MM.1S (cell line): ENCODE data around the gene LRP5.

ENCODE experiments used
- DNase-seq: peaks from one replicate; pipeline ENCODE4 v3.0.0-alpha.2; 2015
- H2AFZ ChIP-seq: fragments of 300-600 bp; sonication (generic); 2 replicates; pipeline ENCODE4 v1.6.0; 2016; ENCODE audit warnings: antibody characterized with exemption, low read length
- H3F3A ChIP-seq: fragments of 300-600 bp; sonication (generic); 2 replicates; pipeline ENCODE4 v1.6.1; 2016; ENCODE audit warnings: mild to moderate bottlenecking, antibody characterized with exemption, low read length, moderate library complexity, mixed read lengths; ENCODE audit not compliant: insufficient read depth
- H3K27ac ChIP-seq: fragments of 300-600 bp; sonication (generic); 2 replicates; pipeline ENCODE4 v1.5.1; 2016; ENCODE audit warnings: mild to moderate bottlenecking, low read length
- H3K27me3 ChIP-seq: fragments of 300-600 bp; sonication (generic); replicated peaks from 2 replicates; pipeline ENCODE4 v1.6.0; 2016; ENCODE audit warnings: low read length; ENCODE audit not compliant: insufficient read depth
- H3K36me3 ChIP-seq: fragments of 300-600 bp; sonication (generic); replicated peaks from 2 replicates; pipeline ENCODE4 v1.6.1; 2016; ENCODE audit warnings: mild to moderate bottlenecking, low read length, mixed read lengths; ENCODE audit not compliant: insufficient read depth
- H3K4me1 ChIP-seq: fragments of 300-600 bp; sonication (generic); 2 replicates; pipeline ENCODE4 v1.6.1; 2016; ENCODE audit warnings: low read length, mixed read lengths
- H3K4me2 ChIP-seq: fragments of 300-600 bp; sonication (generic); 2 replicates; pipeline ENCODE4 v1.6.0; 2016; ENCODE audit warnings: low read depth, low read length
- H3K4me3 ChIP-seq: fragments of 300-600 bp; sonication (generic); 2 replicates; pipeline ENCODE4 v1.5.1; 2016; ENCODE audit warnings: low read length, mixed read lengths
- H3K79me2 ChIP-seq: fragments of 300-600 bp; sonication (generic); 2 replicates; pipeline ENCODE4 v1.6.1; 2016; ENCODE audit warnings: mixed run types, low read length, mixed read lengths
- H3K9ac ChIP-seq: fragments of 300-600 bp; sonication (generic); 2 replicates; pipeline ENCODE4 v1.6.1; 2016; ENCODE audit warnings: low read length, mixed read lengths
- H3K9me2 ChIP-seq: fragments of 300-600 bp; sonication (generic); replicated peaks from 2 replicates; pipeline ENCODE4 v1.6.1; 2016; ENCODE audit warnings: mild to moderate bottlenecking, low read length, mixed read lengths; ENCODE audit not compliant: insufficient read depth
- H3K9me3 ChIP-seq: fragments of 300-600 bp; sonication (generic); replicated peaks from 2 replicates; pipeline ENCODE4 v1.6.1; 2016; ENCODE audit warnings: mild to moderate bottlenecking, low read length, mixed read lengths; ENCODE audit not compliant: insufficient read depth
- H4K20me1 ChIP-seq: fragments of 300-600 bp; sonication (generic); 2 replicates; pipeline ENCODE4 v1.6.1; 2016; ENCODE audit warnings: mild to moderate bottlenecking, low read length, moderate library complexity, mixed read lengths; ENCODE audit not compliant: insufficient read depth
- CTCF ChIP-seq: fragments of 300-600 bp; sonication (generic); IDR thresholded peaks from 2 replicates; pipeline ENCODE4 v1.5.1; 2016; ENCODE audit warnings: antibody characterized with exemption, low read length, mixed read lengths
- EZH2 ChIP-seq: fragments of 300-600 bp; sonication (generic); optimal IDR thresholded peaks from 2 replicates; pipeline ENCODE3; 2017; ENCODE audit warnings: low read depth, mild to moderate bottlenecking, antibody characterized with exemption, low read length, mixed read lengths
- EZH2phosphoT487 ChIP-seq: fragments of 300-600 bp; sonication (generic); IDR thresholded peaks from 2 replicates; pipeline ENCODE4 v1.6.1; 2018; ENCODE audit warnings: antibody characterized with exemption, low read length

The LRP5 gene

GRCh38 chr11:68297052-68297378 is 15.4 kb upstream of the LRP5 start:
- Histone ChIP-seq H3K79me2 (no peaks in the 10 kb centered on the region), H3K9ac (no peak overlapping the region), H3K4me3 (no peak overlapping the region), H4K20me1 (no peaks in the 10 kb centered on the region), H3K9me3 (no peaks in the 10 kb centered on the region), H3K27ac (no peak overlapping the region), H2AFZ (no peak overlapping the region), H3F3A (no peaks in the 10 kb centered on the region), H3K9me2 (no peaks in the 10 kb centered on the region), H3K36me3 (no peaks in the 10 kb centered on the region), H3K4me2 (no peak overlapping the region), H3K4me1 (peaks cover 16% of the 10 kb centered on the region), H3K27me3 (no peaks in the 10 kb centered on the region)
- TF ChIP-seq EZH2phosphoT487 (no peak), CTCF (no peak), EZH2 (no peak)
- no peak for DNase-seq

- TF ChIP-seq EZH2phosphoT487 = no peak
- TF ChIP-seq CTCF = no peak
- no peak for TF ChIP-seq EZH2
- no peaks in the 10 kb centered on the region for H4K20me1 ChIP-seq
- no peaks in the 10 kb centered on the region for H3K36me3 ChIP-seq
- no peaks in the 10 kb centered on the region for H3K9me2 ChIP-seq
- peak overlapping the region; percentile 30; the same call in 1 of the 2 replicates for H3K4me2 ChIP-seq
- no peak overlapping the region for H3K27ac ChIP-seq
- H3K79me2 ChIP-seq = no peaks in the 10 kb centered on the region
- no peaks in the 10 kb centered on the region for H3K27me3 ChIP-seq
- no peak overlapping the region for H3K4me3 ChIP-seq
- H3K9ac ChIP-seq = no peak overlapping the region
- H3K4me1 ChIP-seq = peaks cover 16% of the 10 kb centered on the region
- no peaks in the 10 kb centered on the region for H3F3A ChIP-seq
- H3K9me3 ChIP-seq = no peaks in the 10 kb centered on the region
- no peak for DNase-seq
- H2AFZ ChIP-seq = no peak overlapping the region
Measured at GRCh38 chr11:68297494-68297811, 14.9 kb upstream of the LRP5 start.

GRCh38 chr11:68297812-68298658 is 14.4 kb upstream of the LRP5 start:
- Histone ChIP-seq H3K9ac (no peak overlapping the region), H4K20me1 (no peaks in the 10 kb centered on the region), H3K4me3 (no peak overlapping the region), H3K27ac (no peak overlapping the region), H3K27me3 (no peaks in the 10 kb centered on the region), H3K9me3 (no peaks in the 10 kb centered on the region), H3K9me2 (no peaks in the 10 kb centered on the region), H3K79me2 (no peaks in the 10 kb centered on the region), H2AFZ (no peak overlapping the region), H3K36me3 (no peaks in the 10 kb centered on the region), H3F3A (no peaks in the 10 kb centered on the region), H3K4me2 (peak overlapping the region; percentile 30; the same call in 1 of the 2 replicates), H3K4me1 (peaks cover 14% of the 10 kb centered on the region)
- TF ChIP-seq EZH2 (no peak), CTCF (peak; percentile 97), EZH2phosphoT487 (no peak)
- peak; percentile 65 for DNase-seq
